Suprapubic skin (tissue), 4 donors: Measurements from ENCODE around the gene SIVA1. TPM values are rescaled to one million over a fixed set of nuclear protein-coding genes. Genes with fewer than 3 reads are reported as not detected.
"Not testable (repeated sequence)": the region's sequence is repeated elsewhere in the genome, so short reads cannot be mapped to it uniquely, and the experiment has no call there.

Experiments
- DNase-seq, 2 donors: peaks; one replicate each; pipeline ENCODE4 v3.0.0-alpha.2; 2019; ENCODE audit warnings: low spot score in 2 of 2
- H3K27ac ChIP-seq: fragments of 200-600 bp; sonication (generic); one replicate; pipeline ENCODE4 v1.5.1; 2019
- H3K27me3 ChIP-seq: fragments of 200-600 bp; sonication (generic); one replicate; pipeline ENCODE4 v1.5.1; 2019
- H3K36me3 ChIP-seq: fragments of 200-600 bp; sonication (generic); one replicate; pipeline ENCODE4 v1.5.1; 2019
- H3K4me1 ChIP-seq: fragments of 200-600 bp; sonication (generic); one replicate; pipeline ENCODE4 v1.5.1; 2019
- H3K4me3 ChIP-seq: fragments of 200-600 bp; sonication (generic); one replicate; pipeline ENCODE4 v1.5.1; 2019; ENCODE audit warnings: mild to moderate bottlenecking
- H3K9me3 ChIP-seq: fragments of 200-600 bp; sonication (generic); one replicate; pipeline ENCODE4 v1.5.1; 2019
- EP300 ChIP-seq: sonication (generic); formaldehyde crosslinking; IDR thresholded peaks from one replicate; pipeline ENCODE4 v1.6.1; 2017; ENCODE audit warnings: antibody characterized with exemption
- POLR2A ChIP-seq, 2 donors: fragments of 450-650 bp; IDR thresholded peaks; one replicate each; pipeline ENCODE4 v1.6.1; 2017; ENCODE audit warnings: antibody characterized with exemption in 2 of 2, mild to moderate bottlenecking in 2 of 2, moderate library complexity in 2 of 2
- POLR2AphosphoS5 ChIP-seq, 3 donors: sonication (generic); formaldehyde crosslinking; IDR thresholded peaks; one replicate each; pipeline ENCODE4 v1.6.1; 2017; ENCODE audit warnings: antibody characterized with exemption in 3 of 3
- WGBS: methylation state at CpG from one replicate; pipeline ENCODE4 v1.1.5; 2018; 5-methylcytosine and 5-hydroxymethylcytosine counted together
- total RNA-seq, 4 donors: library from RNA; depleted of rRNA; stranded (reverse); fragments of >200 nt; gene quantifications; one replicate each; pipeline ENCODE4 v1.1.0, GENCODE V29; 2016
- TF ChIP-seq, protein P1 (sequence below), 2 donors: fragments of 200-600 bp in 1 of 2; fragments of 450-650 bp in 1 of 2; sonication (generic) in 1 of 2; IDR thresholded peaks; one replicate each; pipeline ENCODE4 v1.5.1; 2016 to 2019; ENCODE audit warnings: antibody characterized with exemption in 2 of 2, mild to moderate bottlenecking in 1 of 2, moderate library complexity in 1 of 2

Gene SIVA1
- total RNA-seq, 4 donors from 2014 or later: 94.0 to 159 (median 142) TPM

DNA sequence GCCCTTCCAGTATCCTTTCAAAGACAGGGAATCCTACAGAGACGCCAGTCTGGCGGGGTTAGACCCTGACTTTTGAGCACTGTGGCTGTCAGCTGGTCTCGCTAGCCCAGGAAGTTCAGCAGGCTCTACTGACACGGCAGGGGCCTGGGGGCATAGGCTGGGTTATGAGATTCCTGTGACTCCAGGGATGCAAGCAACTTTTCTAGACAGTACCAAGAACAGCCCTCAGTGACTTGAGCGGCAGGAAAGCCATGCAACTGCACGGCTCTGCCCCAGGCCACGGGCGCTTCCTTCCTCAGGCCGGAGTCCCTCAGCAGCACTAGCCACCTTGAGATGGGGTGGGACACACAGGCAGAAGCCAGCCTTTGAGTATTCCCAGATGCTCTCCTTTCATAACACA lies 5.1 kb upstream of the SIVA1 start:
- H3K4me3 ChIP-seq: no peak overlapping the region
- no peaks in the 10 kb centered on the region for H3K9me3 ChIP-seq
- 78% methylated on average over 9 of the region's 9 CpGs for WGBS
- TF ChIP-seq, protein P1, sequence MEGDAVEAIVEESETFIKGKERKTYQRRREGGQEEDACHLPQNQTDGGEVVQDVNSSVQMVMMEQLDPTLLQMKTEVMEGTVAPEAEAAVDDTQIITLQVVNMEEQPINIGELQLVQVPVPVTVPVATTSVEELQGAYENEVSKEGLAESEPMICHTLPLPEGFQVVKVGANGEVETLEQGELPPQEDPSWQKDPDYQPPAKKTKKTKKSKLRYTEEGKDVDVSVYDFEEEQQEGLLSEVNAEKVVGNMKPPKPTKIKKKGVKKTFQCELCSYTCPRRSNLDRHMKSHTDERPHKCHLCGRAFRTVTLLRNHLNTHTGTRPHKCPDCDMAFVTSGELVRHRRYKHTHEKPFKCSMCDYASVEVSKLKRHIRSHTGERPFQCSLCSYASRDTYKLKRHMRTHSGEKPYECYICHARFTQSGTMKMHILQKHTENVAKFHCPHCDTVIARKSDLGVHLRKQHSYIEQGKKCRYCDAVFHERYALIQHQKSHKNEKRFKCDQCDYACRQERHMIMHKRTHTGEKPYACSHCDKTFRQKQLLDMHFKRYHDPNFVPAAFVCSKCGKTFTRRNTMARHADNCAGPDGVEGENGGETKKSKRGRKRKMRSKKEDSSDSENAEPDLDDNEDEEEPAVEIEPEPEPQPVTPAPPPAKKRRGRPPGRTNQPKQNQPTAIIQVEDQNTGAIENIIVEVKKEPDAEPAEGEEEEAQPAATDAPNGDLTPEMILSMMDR (IDR thresholded peaks at IDR 0.05): no peak
- no peak for TF ChIP-seq POLR2AphosphoS5 (IDR thresholded peaks at IDR 0.05)
- no peaks in the 10 kb centered on the region for H3K36me3 ChIP-seq
- H3K27me3 ChIP-seq: no peaks in the 10 kb centered on the region
- H3K27ac ChIP-seq: no peak overlapping the region
- H3K4me1 ChIP-seq: peaks cover 51% of the 10 kb centered on the region
- no peak for DNase-seq

DNA sequence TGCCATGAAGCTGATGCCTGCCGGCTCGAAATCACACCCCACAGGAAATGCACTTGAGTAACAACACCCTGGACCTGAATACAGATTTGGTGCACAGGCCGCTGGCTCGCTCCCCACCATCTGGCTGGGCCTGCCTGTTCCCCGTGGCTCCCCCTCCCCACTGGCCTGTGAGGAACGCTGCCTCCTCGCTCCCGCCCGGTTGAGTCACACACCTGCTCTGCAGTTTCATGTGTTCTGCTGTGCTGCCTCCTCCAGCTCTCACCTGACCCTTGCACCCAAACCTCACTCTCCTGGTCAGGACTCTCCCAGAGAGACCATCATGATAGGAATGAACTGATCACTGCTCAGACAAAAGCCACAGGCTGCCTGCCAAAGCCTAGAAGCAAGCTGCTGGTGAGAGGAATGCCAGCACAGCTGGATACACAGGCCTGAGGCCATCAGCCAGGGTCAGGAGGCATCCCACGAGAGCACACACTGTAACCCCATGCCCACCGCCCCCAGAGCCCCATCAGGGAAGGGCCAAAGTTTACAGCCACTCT lies 3.8 kb upstream of the SIVA1 start:
- no peaks in the 10 kb centered on the region for H3K27me3 ChIP-seq
- DNase-seq: no peak
- no peak overlapping the region for H3K4me3 ChIP-seq
- H3K9me3 ChIP-seq: no peaks in the 10 kb centered on the region
- TF ChIP-seq EP300 (no peak), POLR2A (IDR thresholded peaks at IDR 0.05) (no peak), POLR2AphosphoS5 (IDR thresholded peaks at IDR 0.05) (no peak)
- TF ChIP-seq, protein P1 (IDR thresholded peaks at IDR 0.05): no peak
- no peak overlapping the region for H3K27ac ChIP-seq
- 46% methylated on average over 11 of the region's 11 CpGs for WGBS
- peaks cover 58% of the 10 kb centered on the region for H3K4me1 ChIP-seq
- no peaks in the 10 kb centered on the region for H3K36me3 ChIP-seq

- DNase-seq: no peak
- WGBS: 58% methylated on average over 12 of the region's 12 CpGs
- H3K36me3 ChIP-seq: peaks cover 2% of the 10 kb centered on the region
- no peak overlapping the region for H3K4me3 ChIP-seq
- H3K9me3 ChIP-seq: no peaks in the 10 kb centered on the region
- H3K4me1 ChIP-seq: peaks cover 69% of the 10 kb centered on the region
- TF ChIP-seq EP300 (no peak), POLR2AphosphoS5 (IDR thresholded peaks at IDR 0.05) (no peak), POLR2A (IDR thresholded peaks at IDR 0.05) (no peak)
- TF ChIP-seq, protein P1 (IDR thresholded peaks at IDR 0.05): no peak
- H3K27me3 ChIP-seq: no peaks in the 10 kb centered on the region
- no peak overlapping the region for H3K27ac ChIP-seq
Observed at GRCh38 chr14:104750056-104750752, 2.7 kb upstream of the SIVA1 start.

DNA sequence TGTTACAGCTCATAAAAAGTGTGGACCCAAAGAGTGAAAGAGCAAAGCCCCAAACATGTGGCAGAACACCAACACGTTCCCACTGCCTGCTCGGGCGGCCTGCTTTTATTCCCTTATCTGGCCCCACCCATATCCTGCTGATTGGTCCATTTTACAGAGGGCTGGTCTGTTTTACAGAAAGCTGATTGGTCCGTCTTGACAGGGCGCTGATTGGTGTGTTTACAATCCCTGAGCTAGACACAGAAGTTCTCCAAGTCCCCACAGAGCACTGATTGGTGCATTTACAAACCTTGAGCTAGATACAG lies 2.2 kb upstream of the SIVA1 start:
- not testable (repeated sequence) for H3K36me3 ChIP-seq, H3K9me3 ChIP-seq, H3K27me3 ChIP-seq, H3K4me3 ChIP-seq, DNase-seq, H3K27ac ChIP-seq
- peaks cover 71% of the 10 kb centered on the region for H3K4me1 ChIP-seq
- 86% methylated on average over 5 of the region's 5 CpGs for WGBS

GRCh38 chr14:104751539-104752422 lies 1.2 kb upstream of the SIVA1 start:
- 50% methylated on average over 14 of the region's 90 CpGs for whole genome bisulfite sequencing
- peak overlapping the region; percentile 73 for H3K27ac ChIP-seq
- TF ChIP-seq POLR2AphosphoS5 (IDR thresholded peaks at IDR 0.05) (no peak), POLR2A (IDR thresholded peaks at IDR 0.05) (no peak), EP300 (no peak)
- TF ChIP-seq, protein P1 (IDR thresholded peaks at IDR 0.05): no peak
- H3K4me3 ChIP-seq: peak overlapping the region; percentile 89
- no peaks in the 10 kb centered on the region for H3K9me3 ChIP-seq
- H3K36me3 ChIP-seq: peaks cover 17% of the 10 kb centered on the region
- H3K4me1 ChIP-seq: peaks cover 60% of the 10 kb centered on the region
- DNase-seq: no peak
- H3K27me3 ChIP-seq: no peaks in the 10 kb centered on the region
